ENCODE measurements around the gene BOLA1.
"Not testable (repeated sequence)": the region's sequence is repeated elsewhere in the genome, so short reads cannot be mapped to it uniquely, and the experiment has no call there.

The BOLA1 gene
- long read RNA-seq: 0 reads

- H3K27me3 ChIP-seq (ENCODE audit: insufficient read depth, poor library complexity, severe bottlenecking): no peaks in the 10 kb centered on the region
- peak within 1 kb of the TSS; percentile 55 for H3K27ac ChIP-seq (replicated peaks)
- no peak; the same call in 1 of the 2 replicates for TF ChIP-seq SPI1 (IDR thresholded peaks at IDR 0.05; ENCODE audit: borderline replicate concordance, low read depth)
- no peak; the same call in 1 of the 2 replicates for TF ChIP-seq GABPA (IDR thresholded peaks at IDR 0.05; ENCODE audit: low read depth)
- TF ChIP-seq REST (IDR thresholded peaks at IDR 0.05; ENCODE audit: insufficient replicate concordance, low read depth): no peak
- peak; percentile 56 for TF ChIP-seq POLR2AphosphoS5 (IDR thresholded peaks at IDR 0.05; ENCODE audit: low read depth)
- TF ChIP-seq CTCF (IDR thresholded peaks at IDR 0.05; ENCODE audit: insufficient read depth, low read length): no peak
- peak; percentile 78 to 88 for DNase-seq (ENCODE audit: low read depth in 1 of 2, low spot score in 1 of 2)
- H3K4me3 ChIP-seq (replicated peaks; ENCODE audit: insufficient read depth, low read length): peak within 1 kb of the TSS; percentile 48
Measured at GRCh38 chr1:149899460-149900284, at the start of gene BOLA1. Gene BOLA1 (plus strand): TSS chr1:149899568. CDS start chr1:149900060, 492 bp downstream.

GRCh38 chr1:149849947-149850360 lies 49.4 kb upstream of the BOLA1 start:
- DNase-seq (ENCODE audit: low read depth in 1 of 2, low spot score in 1 of 2): peak in 1 of 2 experiments; percentile 5
- Histone ChIP-seq H3K27ac (replicated peaks) (peak overlapping the region; percentile 90), H3K27me3 (ENCODE audit: insufficient read depth, poor library complexity, severe bottlenecking) (no peaks in the 10 kb centered on the region), H3K4me3 (replicated peaks; ENCODE audit: insufficient read depth, low read length) (peak overlapping the region; percentile 51)
- peak; percentile 66; the same call in 1 of the 2 replicates for TF ChIP-seq POLR2AphosphoS5 (IDR thresholded peaks at IDR 0.05; ENCODE audit: low read depth)
- no peak for TF ChIP-seq REST (IDR thresholded peaks at IDR 0.05; ENCODE audit: insufficient replicate concordance, low read depth)

GRCh38 chr1:149850732-149851345 lies 48.5 kb upstream of the BOLA1 start:
- not testable (repeated sequence) for H3K27ac ChIP-seq (replicated peaks); H3K4me3 ChIP-seq (replicated peaks; ENCODE audit: insufficient read depth, low read length); H3K27me3 ChIP-seq (ENCODE audit: insufficient read depth, poor library complexity, severe bottlenecking); DNase-seq (ENCODE audit: low read depth in 1 of 2, low spot score in 1 of 2)

- DNase-seq (ENCODE audit: low read depth in 1 of 2, low spot score in 1 of 2); H3K27ac ChIP-seq (replicated peaks); H3K27me3 ChIP-seq (ENCODE audit: insufficient read depth, poor library complexity, severe bottlenecking); H3K4me3 ChIP-seq (replicated peaks; ENCODE audit: insufficient read depth, low read length): not testable (repeated sequence)
Measured at GRCh38 chr1:149851585-149852213, 47.7 kb upstream of the BOLA1 start.

- not testable (repeated sequence) for H3K4me3 ChIP-seq (replicated peaks; ENCODE audit: insufficient read depth, low read length); DNase-seq (ENCODE audit: low read depth in 1 of 2, low spot score in 1 of 2); H3K27ac ChIP-seq (replicated peaks); H3K27me3 ChIP-seq (ENCODE audit: insufficient read depth, poor library complexity, severe bottlenecking)
Measured at GRCh38 chr1:149852263-149852662, 47.1 kb upstream of the BOLA1 start.

GRCh38 chr1:149860271-149860670 lies 39.1 kb upstream of the BOLA1 start:
- H3K27me3 ChIP-seq (ENCODE audit: insufficient read depth, poor library complexity, severe bottlenecking); H3K4me3 ChIP-seq (replicated peaks; ENCODE audit: insufficient read depth, low read length); H3K27ac ChIP-seq (replicated peaks); DNase-seq (ENCODE audit: low read depth in 1 of 2, low spot score in 1 of 2): not testable (repeated sequence)

GRCh38 chr1:149860684-149861496 lies 38.5 kb upstream of the BOLA1 start:
- H3K27me3 ChIP-seq (ENCODE audit: insufficient read depth, poor library complexity, severe bottlenecking); H3K27ac ChIP-seq (replicated peaks); DNase-seq (ENCODE audit: low read depth in 1 of 2, low spot score in 1 of 2); H3K4me3 ChIP-seq (replicated peaks; ENCODE audit: insufficient read depth, low read length): not testable (repeated sequence)

GRCh38 chr1:149861497-149862054 lies 37.8 kb upstream of the BOLA1 start:
- not testable (repeated sequence) for H3K4me3 ChIP-seq (replicated peaks; ENCODE audit: insufficient read depth, low read length); H3K27ac ChIP-seq (replicated peaks); DNase-seq (ENCODE audit: low read depth in 1 of 2, low spot score in 1 of 2); H3K27me3 ChIP-seq (ENCODE audit: insufficient read depth, poor library complexity, severe bottlenecking)

All from HL-60 (cell line).